GM23338 (cell line): ENCODE results near the gene UNC93A. TPM values are rescaled to one million over a fixed set of nuclear protein-coding genes. Genes with fewer than 3 reads are reported as not detected.

Experiments used
- ATAC-seq: fragments of 200-7000 bp; cut with Tn5 transposase; 3 replicates; pipeline ENCODE4 v1.9.1; 2020
- DNase-seq: peaks from one replicate; pipeline ENCODE4 v3.0.0-alpha.2; 2015; ENCODE audit warnings: low spot score
- H2AFZ ChIP-seq: fragments of 200-600 bp; sonication (generic); 2 replicates; pipeline ENCODE4 v1.8.0; 2016; ENCODE audit warnings: antibody characterized with exemption, mild to moderate bottlenecking, moderate library complexity
- H3F3A ChIP-seq: fragments of 200-600 bp; sonication (generic); replicated peaks from 2 replicates; pipeline ENCODE4 v1.8.0; 2017; ENCODE audit warnings: antibody characterized with exemption, mixed run types, low read depth
- H3K27ac ChIP-seq: fragments of 200-600 bp; sonication (generic); 2 replicates; pipeline ENCODE4 v1.6.1; 2016; ENCODE audit warnings: low read depth
- H3K27me3 ChIP-seq: fragments of 200-600 bp; sonication (generic); 2 replicates; pipeline ENCODE4 v1.8.0; 2016; ENCODE audit warnings: mild to moderate bottlenecking, mixed run types, moderate library complexity; ENCODE audit not compliant: insufficient read depth
- H3K36me3 ChIP-seq: fragments of 200-600 bp; sonication (generic); 2 replicates; pipeline ENCODE4 v1.8.0; 2016; ENCODE audit warnings: mild to moderate bottlenecking; ENCODE audit not compliant: insufficient read depth
- H3K4me1 ChIP-seq: fragments of 200-600 bp; sonication (generic); 2 replicates; pipeline ENCODE4 v1.8.0; 2016; ENCODE audit warnings: mild to moderate bottlenecking, moderate library complexity; ENCODE audit not compliant: insufficient read depth
- H3K4me2 ChIP-seq: fragments of 200-600 bp; sonication (generic); 2 replicates; pipeline ENCODE4 v1.7.1; 2017; ENCODE audit warnings: mixed run types
- H3K4me3 ChIP-seq: fragments of 200-600 bp; sonication (generic); 2 replicates; pipeline ENCODE4 v1.6.1; 2016; ENCODE audit warnings: mixed run types
- H3K79me2 ChIP-seq: fragments of 200-600 bp; sonication (generic); replicated peaks from 2 replicates; pipeline ENCODE4 v1.8.0; 2017; ENCODE audit warnings: mild to moderate bottlenecking; ENCODE audit not compliant: insufficient read depth
- H3K9me2 ChIP-seq: fragments of 200-600 bp; sonication (generic); 2 replicates; pipeline ENCODE4 v1.8.0; 2017; ENCODE audit not compliant: insufficient read depth
- H4K20me1 ChIP-seq: fragments of 200-600 bp; sonication (generic); replicated peaks from 2 replicates; pipeline ENCODE4 v1.8.0; 2017; ENCODE audit warnings: mild to moderate bottlenecking; ENCODE audit not compliant: insufficient read depth
- H3K27ac Mint-ChIP-seq: 2 replicates; pipeline ENCODE4 v1.8.0; 2020; ENCODE audit warnings: inconsistent platforms, mild to moderate bottlenecking, moderate library complexity, mixed read lengths
- H3K27me3 Mint-ChIP-seq: 3 replicates; pipeline ENCODE4 v1.8.0; 2022; ENCODE audit warnings: low read depth, mild to moderate bottlenecking, moderate library complexity, mixed read lengths, inconsistent platforms; ENCODE audit not compliant: insufficient read depth, poor library complexity
- H3K36me3 Mint-ChIP-seq: 3 replicates; pipeline ENCODE4 v1.8.0; 2021; ENCODE audit warnings: low read depth, mild to moderate bottlenecking, inconsistent platforms, moderate library complexity, mixed read lengths
- H3K4me1 Mint-ChIP-seq: 3 replicates; pipeline ENCODE4 v1.8.0; 2020; ENCODE audit warnings: mild to moderate bottlenecking, inconsistent platforms, mixed read lengths
- H3K4me3 Mint-ChIP-seq: 3 replicates; pipeline ENCODE4 v1.8.0; 2021; ENCODE audit warnings: moderate library complexity, mild to moderate bottlenecking, inconsistent platforms, mixed read lengths
- H3K9me3 Mint-ChIP-seq: 3 replicates; pipeline ENCODE4 v1.8.0; 2020; ENCODE audit warnings: moderate library complexity, mild to moderate bottlenecking, inconsistent platforms, mixed read lengths
- CREB1 ChIP-seq: fragments of 250-450 bp; sonication (Bioruptor Pico); IDR thresholded peaks from 2 replicates; pipeline ENCODE4 v1.5.0; 2020; ENCODE audit warnings: low read depth, mild to moderate bottlenecking, moderate library complexity
- ETS1 ChIP-seq: IDR thresholded peaks from 2 replicates; pipeline ENCODE4 v1.6.1; 2016; ENCODE audit warnings: antibody characterized with exemption
- NANOG ChIP-seq: IDR thresholded peaks from 2 replicates; pipeline ENCODE4 v1.6.1; 2016; ENCODE audit warnings: antibody characterized with exemption, borderline replicate concordance
- POLR2AphosphoS5 ChIP-seq: IDR thresholded peaks from 2 replicates; pipeline ENCODE4 v1.6.1; 2016; ENCODE audit warnings: antibody characterized with exemption, low read depth
- ZNF114 ChIP-seq: fragments of 250-450 bp; sonication (Bioruptor Pico); IDR thresholded peaks from 2 replicates; pipeline ENCODE4 v1.5.0; 2020; ENCODE audit warnings: mild to moderate bottlenecking, moderate library complexity
- polyA plus RNA-seq: library from polyadenylated mRNA; unstranded; fragments of >200 nt; fragmentation: Nextera tagmentation; extraction: Ambion mirVana; gene quantifications from 2 replicates; pipeline ENCODE4 v1.2.1, GENCODE V29; 2016
- total RNA-seq: library from RNA; depleted of rRNA; stranded (reverse); fragments of >200 nt; shearing (Covaris generic); gene quantifications from 2 replicates; pipeline ENCODE4 v1.2.3, GENCODE V29; 2014
- TF ChIP-seq, protein P1 (sequence below): fragments of 250-450 bp; sonication (Bioruptor Pico); IDR thresholded peaks from 2 replicates; pipeline ENCODE4 v1.5.0; 2020; ENCODE audit warnings: mild to moderate bottlenecking, moderate library complexity

The UNC93A gene
- total and polyA plus RNA-seq, 2 experiments from 2014 or later, result 0.18 to 0.28 TPM

DNA sequence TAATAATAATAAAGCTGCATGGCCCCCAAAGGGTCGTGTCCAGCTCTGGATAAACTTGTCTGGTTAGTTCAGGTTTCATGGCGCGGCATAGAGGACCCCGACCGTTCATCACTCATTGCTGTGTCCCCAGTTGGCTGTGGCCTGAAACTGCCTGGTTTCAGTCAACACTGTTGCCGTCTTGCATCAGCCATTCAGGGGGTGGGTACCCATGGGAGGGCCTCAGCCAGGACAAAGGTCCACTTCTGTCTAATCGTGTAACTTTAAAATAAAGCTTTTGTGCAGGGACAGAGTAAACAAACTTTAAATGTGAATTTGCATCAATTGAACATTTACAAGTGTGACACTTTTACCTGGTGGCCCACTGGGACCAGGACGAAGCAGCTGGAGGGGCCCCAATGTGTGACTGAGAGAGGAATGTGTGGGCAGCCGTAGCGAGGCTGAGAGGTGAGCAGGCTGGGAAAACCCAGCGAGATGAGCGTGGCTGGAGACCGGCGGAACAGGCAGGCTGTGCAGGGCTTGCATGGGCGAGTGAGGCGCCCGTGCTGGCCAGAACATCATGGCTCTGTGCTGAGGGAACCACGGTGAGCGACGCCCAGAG lies 22.3 kb upstream of the UNC93A start (continued):
- TF ChIP-seq, protein P1, sequence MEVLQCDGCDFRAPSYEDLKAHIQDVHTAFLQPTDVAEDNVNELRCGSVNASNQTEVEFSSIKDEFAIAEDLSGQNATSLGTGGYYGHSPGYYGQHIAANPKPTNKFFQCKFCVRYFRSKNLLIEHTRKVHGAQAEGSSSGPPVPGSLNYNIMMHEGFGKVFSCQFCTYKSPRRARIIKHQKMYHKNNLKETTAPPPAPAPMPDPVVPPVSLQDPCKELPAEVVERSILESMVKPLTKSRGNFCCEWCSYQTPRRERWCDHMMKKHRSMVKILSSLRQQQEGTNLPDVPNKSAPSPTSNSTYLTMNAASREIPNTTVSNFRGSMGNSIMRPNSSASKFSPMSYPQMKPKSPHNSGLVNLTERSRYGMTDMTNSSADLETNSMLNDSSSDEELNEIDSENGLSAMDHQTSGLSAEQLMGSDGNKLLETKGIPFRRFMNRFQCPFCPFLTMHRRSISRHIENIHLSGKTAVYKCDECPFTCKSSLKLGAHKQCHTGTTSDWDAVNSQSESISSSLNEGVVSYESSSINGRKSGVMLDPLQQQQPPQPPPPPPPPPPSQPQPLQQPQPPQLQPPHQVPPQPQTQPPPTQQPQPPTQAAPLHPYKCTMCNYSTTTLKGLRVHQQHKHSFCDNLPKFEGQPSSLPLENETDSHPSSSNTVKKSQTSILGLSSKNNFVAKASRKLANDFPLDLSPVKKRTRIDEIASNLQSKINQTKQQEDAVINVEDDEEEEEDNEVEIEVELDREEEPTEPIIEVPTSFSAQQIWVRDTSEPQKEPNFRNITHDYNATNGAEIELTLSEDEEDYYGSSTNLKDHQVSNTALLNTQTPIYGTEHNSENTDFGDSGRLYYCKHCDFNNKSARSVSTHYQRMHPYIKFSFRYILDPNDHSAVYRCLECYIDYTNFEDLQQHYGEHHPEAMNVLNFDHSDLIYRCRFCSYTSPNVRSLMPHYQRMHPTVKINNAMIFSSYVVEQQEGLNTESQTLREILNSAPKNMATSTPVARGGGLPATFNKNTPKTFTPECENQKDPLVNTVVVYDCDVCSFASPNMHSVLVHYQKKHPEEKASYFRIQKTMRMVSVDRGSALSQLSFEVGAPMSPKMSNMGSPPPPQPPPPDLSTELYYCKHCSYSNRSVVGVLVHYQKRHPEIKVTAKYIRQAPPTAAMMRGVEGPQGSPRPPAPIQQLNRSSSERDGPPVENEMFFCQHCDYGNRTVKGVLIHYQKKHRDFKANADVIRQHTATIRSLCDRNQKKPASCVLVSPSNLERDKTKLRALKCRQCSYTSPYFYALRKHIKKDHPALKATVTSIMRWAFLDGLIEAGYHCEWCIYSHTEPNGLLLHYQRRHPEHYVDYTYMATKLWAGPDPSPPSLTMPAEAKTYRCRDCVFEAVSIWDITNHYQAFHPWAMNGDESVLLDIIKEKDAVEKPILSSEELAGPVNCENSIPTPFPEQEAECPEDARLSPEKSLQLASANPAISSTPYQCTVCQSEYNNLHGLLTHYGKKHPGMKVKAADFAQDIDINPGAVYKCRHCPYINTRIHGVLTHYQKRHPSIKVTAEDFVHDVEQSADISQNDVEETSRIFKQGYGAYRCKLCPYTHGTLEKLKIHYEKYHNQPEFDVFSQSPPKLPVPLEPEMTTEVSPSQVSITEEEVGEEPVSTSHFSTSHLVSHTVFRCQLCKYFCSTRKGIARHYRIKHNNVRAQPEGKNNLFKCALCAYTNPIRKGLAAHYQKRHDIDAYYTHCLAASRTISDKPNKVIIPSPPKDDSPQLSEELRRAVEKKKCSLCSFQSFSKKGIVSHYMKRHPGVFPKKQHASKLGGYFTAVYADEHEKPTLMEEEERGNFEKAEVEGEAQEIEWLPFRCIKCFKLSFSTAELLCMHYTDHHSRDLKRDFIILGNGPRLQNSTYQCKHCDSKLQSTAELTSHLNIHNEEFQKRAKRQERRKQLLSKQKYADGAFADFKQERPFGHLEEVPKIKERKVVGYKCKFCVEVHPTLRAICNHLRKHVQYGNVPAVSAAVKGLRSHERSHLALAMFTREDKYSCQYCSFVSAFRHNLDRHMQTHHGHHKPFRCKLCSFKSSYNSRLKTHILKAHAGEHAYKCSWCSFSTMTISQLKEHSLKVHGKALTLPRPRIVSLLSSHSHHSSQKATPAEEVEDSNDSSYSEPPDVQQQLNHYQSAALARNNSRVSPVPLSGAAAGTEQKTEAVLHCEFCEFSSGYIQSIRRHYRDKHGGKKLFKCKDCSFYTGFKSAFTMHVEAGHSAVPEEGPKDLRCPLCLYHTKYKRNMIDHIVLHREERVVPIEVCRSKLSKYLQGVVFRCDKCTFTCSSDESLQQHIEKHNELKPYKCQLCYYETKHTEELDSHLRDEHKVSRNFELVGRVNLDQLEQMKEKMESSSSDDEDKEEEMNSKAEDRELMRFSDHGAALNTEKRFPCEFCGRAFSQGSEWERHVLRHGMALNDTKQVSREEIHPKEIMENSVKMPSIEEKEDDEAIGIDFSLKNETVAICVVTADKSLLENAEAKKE (CRISPR knock-in tag), result no peak

GRCh38 chr6:167270499-167271311 lies 20.4 kb upstream of the UNC93A start:
- Histone ChIP-seq H3K9me2 (peaks cover 14% of the 10 kb centered on the region; the same call in 1 of the 2 replicates), H3K4me2 (no peak overlapping the region), H3F3A (no peaks in the 10 kb centered on the region), H3K36me3 (no peaks in the 10 kb centered on the region), H4K20me1 (no peaks in the 10 kb centered on the region), H3K27me3 (no peaks in the 10 kb centered on the region), H3K27ac (no peak overlapping the region), H3K79me2 (no peaks in the 10 kb centered on the region), H3K4me1 (no peaks in the 10 kb centered on the region), H3K4me3 (no peak overlapping the region), H2AFZ (no peak overlapping the region)
- H3K36me3 Mint-ChIP-seq, result no peaks in the 10 kb centered on the region; the same call in 2 of the 3 replicates
- H3K27me3 Mint-ChIP-seq, result peaks cover 3% of the 10 kb centered on the region
- no peaks in the 10 kb centered on the region for H3K9me3 Mint-ChIP-seq
- DNase-seq (no peak), ATAC-seq (no peak)
- no peak overlapping the region for H3K27ac Mint-ChIP-seq
- TF ChIP-seq POLR2AphosphoS5 (no peak), ZNF114 (CRISPR knock-in tag) (no peak), NANOG (no peak), CREB1 (CRISPR knock-in tag) (no peak), ETS1 (no peak)
- TF ChIP-seq, protein P1 (CRISPR knock-in tag), result no peak
- H3K4me3 Mint-ChIP-seq, result no peak overlapping the region
- H3K4me1 Mint-ChIP-seq, result peaks cover 22% of the 10 kb centered on the region
